GM12878 (cell line): ENCODE results near the gene PCGF6.
"Not testable (repeated sequence)": the region's sequence is repeated elsewhere in the genome, so short reads cannot be mapped to it uniquely, and the experiment has no call there.

Experiments
- EZH2 ChIP-seq: IDR thresholded peaks from 2 replicates; pipeline ENCODE4 v1.6.1; 2012; ENCODE audit warnings: low read depth, mild to moderate bottlenecking, control low read depth, inconsistent platforms, low read length, borderline replicate concordance; ENCODE audit not compliant: control insufficient read depth
- SMC3 ChIP-seq: IDR thresholded peaks from 2 replicates; pipeline ENCODE4 v1.6.1; 2011; ENCODE audit warnings: low read length, improper control_type of control experiment, borderline replicate concordance
- SP1 ChIP-seq: IDR thresholded peaks from one replicate; pipeline ENCODE4 v1.6.1; 2011; ENCODE audit warnings: low read depth, low read length
- TF ChIP-seq, protein P1 (sequence below): IDR thresholded peaks from 2 replicates; pipeline ENCODE4 v1.6.1; 2012; ENCODE audit warnings: low read length, inconsistent platforms
- TF ChIP-seq, protein P2 (sequence below): IDR thresholded peaks from 2 replicates; pipeline ENCODE4 v1.6.1; 2012; ENCODE audit warnings: low read depth, low read length, improper control_type of control experiment
- TF ChIP-seq, protein P3 (sequence below), 3 experiments: IDR thresholded peaks in 2 of 3; conservative IDR thresholded peaks in 1 of 3; 2 replicates each; pipeline ENCODE4 v1.5.1; 2011; ENCODE audit warnings: low read depth in 3 of 3, low read length in 3 of 3, mild to moderate bottlenecking in 3 of 3, control low read depth in 2 of 3, moderate library complexity in 2 of 3, inconsistent platforms in 1 of 3, mixed read lengths in 1 of 3; ENCODE audit not compliant: control insufficient read depth in 2 of 3, insufficient read depth in 1 of 3; ENCODE audit errors: extremely low read depth in 1 of 3
- TF ChIP-seq, protein P4 (sequence below): fragments of 450-650 bp; IDR thresholded peaks from 2 replicates; pipeline ENCODE4 v1.6.1; 2018; ENCODE audit warnings: mild to moderate bottlenecking, low read depth, moderate library complexity; ENCODE audit not compliant: partially characterized antibody
- TF ChIP-seq, protein P5 (sequence below): fragments of 450-650 bp; IDR thresholded peaks from 2 replicates; pipeline ENCODE4 v1.6.1; 2016; ENCODE audit warnings: mild to moderate bottlenecking

DNA sequence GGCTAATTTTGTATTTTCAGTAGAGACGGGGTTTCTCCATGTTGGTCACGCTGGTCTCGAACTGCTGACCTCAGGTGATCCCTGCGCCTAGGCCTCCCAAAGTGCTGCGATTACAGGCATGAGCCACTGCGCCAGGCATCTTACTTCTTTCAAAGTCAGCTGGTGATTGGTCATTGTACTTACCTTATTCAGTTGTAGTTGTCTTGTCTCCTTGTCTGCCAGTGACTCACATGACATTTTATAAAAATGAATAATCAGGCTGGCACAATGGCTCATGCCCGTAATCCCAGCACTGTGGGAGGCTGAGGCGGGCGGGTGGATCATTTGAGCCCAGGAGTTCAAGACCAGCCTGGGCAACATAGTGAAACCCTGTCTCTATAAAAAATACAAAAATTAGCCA, 9.9 kb upstream of the PCGF6 start:
- TF ChIP-seq, protein P1, sequence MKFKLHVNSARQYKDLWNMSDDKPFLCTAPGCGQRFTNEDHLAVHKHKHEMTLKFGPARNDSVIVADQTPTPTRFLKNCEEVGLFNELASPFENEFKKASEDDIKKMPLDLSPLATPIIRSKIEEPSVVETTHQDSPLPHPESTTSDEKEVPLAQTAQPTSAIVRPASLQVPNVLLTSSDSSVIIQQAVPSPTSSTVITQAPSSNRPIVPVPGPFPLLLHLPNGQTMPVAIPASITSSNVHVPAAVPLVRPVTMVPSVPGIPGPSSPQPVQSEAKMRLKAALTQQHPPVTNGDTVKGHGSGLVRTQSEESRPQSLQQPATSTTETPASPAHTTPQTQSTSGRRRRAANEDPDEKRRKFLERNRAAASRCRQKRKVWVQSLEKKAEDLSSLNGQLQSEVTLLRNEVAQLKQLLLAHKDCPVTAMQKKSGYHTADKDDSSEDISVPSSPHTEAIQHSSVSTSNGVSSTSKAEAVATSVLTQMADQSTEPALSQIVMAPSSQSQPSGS, result not testable (repeated sequence)
- TF ChIP-seq EZH2, SMC3, SP1: not testable (repeated sequence)
- TF ChIP-seq, protein P2, sequence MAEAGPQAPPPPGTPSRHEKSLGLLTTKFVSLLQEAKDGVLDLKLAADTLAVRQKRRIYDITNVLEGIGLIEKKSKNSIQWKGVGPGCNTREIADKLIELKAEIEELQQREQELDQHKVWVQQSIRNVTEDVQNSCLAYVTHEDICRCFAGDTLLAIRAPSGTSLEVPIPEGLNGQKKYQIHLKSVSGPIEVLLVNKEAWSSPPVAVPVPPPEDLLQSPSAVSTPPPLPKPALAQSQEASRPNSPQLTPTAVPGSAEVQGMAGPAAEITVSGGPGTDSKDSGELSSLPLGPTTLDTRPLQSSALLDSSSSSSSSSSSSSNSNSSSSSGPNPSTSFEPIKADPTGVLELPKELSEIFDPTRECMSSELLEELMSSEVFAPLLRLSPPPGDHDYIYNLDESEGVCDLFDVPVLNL, result not testable (repeated sequence)
- TF ChIP-seq, protein P3, sequence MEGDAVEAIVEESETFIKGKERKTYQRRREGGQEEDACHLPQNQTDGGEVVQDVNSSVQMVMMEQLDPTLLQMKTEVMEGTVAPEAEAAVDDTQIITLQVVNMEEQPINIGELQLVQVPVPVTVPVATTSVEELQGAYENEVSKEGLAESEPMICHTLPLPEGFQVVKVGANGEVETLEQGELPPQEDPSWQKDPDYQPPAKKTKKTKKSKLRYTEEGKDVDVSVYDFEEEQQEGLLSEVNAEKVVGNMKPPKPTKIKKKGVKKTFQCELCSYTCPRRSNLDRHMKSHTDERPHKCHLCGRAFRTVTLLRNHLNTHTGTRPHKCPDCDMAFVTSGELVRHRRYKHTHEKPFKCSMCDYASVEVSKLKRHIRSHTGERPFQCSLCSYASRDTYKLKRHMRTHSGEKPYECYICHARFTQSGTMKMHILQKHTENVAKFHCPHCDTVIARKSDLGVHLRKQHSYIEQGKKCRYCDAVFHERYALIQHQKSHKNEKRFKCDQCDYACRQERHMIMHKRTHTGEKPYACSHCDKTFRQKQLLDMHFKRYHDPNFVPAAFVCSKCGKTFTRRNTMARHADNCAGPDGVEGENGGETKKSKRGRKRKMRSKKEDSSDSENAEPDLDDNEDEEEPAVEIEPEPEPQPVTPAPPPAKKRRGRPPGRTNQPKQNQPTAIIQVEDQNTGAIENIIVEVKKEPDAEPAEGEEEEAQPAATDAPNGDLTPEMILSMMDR (IDR thresholded peaks at IDR 0.05 in 2 of 3, conservative IDR thresholded peaks at IDR 0.05 in 1 of 3; ENCODE audit: control insufficient read depth in 2 of 3, extremely low read depth in 1 of 3, insufficient read depth in 1 of 3, low read depth in 3 of 3, low read length in 3 of 3), result not testable (repeated sequence)
- TF ChIP-seq, protein P4, sequence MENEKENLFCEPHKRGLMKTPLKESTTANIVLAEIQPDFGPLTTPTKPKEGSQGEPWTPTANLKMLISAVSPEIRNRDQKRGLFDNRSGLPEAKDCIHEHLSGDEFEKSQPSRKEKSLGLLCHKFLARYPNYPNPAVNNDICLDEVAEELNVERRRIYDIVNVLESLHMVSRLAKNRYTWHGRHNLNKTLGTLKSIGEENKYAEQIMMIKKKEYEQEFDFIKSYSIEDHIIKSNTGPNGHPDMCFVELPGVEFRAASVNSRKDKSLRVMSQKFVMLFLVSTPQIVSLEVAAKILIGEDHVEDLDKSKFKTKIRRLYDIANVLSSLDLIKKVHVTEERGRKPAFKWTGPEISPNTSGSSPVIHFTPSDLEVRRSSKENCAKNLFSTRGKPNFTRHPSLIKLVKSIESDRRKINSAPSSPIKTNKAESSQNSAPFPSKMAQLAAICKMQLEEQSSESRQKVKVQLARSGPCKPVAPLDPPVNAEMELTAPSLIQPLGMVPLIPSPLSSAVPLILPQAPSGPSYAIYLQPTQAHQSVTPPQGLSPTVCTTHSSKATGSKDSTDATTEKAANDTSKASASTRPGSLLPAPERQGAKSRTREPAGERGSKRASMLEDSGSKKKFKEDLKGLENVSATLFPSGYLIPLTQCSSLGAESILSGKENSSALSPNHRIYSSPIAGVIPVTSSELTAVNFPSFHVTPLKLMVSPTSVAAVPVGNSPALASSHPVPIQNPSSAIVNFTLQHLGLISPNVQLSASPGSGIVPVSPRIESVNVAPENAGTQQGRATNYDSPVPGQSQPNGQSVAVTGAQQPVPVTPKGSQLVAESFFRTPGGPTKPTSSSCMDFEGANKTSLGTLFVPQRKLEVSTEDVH, result not testable (repeated sequence)
- TF ChIP-seq, protein P5, sequence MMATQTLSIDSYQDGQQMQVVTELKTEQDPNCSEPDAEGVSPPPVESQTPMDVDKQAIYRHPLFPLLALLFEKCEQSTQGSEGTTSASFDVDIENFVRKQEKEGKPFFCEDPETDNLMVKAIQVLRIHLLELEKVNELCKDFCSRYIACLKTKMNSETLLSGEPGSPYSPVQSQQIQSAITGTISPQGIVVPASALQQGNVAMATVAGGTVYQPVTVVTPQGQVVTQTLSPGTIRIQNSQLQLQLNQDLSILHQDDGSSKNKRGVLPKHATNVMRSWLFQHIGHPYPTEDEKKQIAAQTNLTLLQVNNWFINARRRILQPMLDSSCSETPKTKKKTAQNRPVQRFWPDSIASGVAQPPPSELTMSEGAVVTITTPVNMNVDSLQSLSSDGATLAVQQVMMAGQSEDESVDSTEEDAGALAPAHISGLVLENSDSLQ, result not testable (repeated sequence)
